ENCODE data around the gene PTPRN2. TPM values are rescaled to one million over a fixed set of nuclear protein-coding genes. Genes with fewer than 3 reads are reported as not detected.

The PTPRN2 gene
- total and polyA plus RNA-seq, 9 of the 15 experiments (the other 6 are each of a cell fraction or from before 2014, with no cell fraction given): not detected

GRCh38 chr7:158062661-158063060 lies 525.0 kb downstream of the PTPRN2 start:
- WGBS (ENCODE audit: insufficient coverage, low coverage, missing lambda C conversion rate): 2% methylated on average over 20 of the region's 20 CpGs
- no peak overlapping the region for H2AFZ ChIP-seq (ENCODE audit: low read depth, low read length)
- POLR2A ChIA-PET: no interaction called here
- TF ChIP-seq ZNF431 (CRISPR knock-in tag; IDR thresholded peaks at IDR 0.05) (no peak), ZNF830 (CRISPR knock-in tag; IDR thresholded peaks at IDR 0.05) (no peak), ZNF354B (CRISPR knock-in tag; IDR thresholded peaks at IDR 0.05) (no peak), PTRF (tag; IDR thresholded peaks at IDR 0.05) (no peak), THRAP3 (IDR thresholded peaks at IDR 0.05; ENCODE audit: borderline replicate concordance) (no peak), CTCF (IDR thresholded peaks at IDR 0.05 in 2 of 3, conservative IDR thresholded peaks at IDR 0.05 in 1 of 3; ENCODE audit: insufficient read depth in 2 of 3, low read depth in 1 of 3, low read length in 3 of 3) (no peak), GTF3C2 (IDR thresholded peaks at IDR 0.05; ENCODE audit: borderline replicate concordance, extremely low read depth, insufficient read length) (no peak)
- no peak overlapping the region for H3K4me2 ChIP-seq (ENCODE audit: insufficient read depth, low read length)
- no peaks in the 10 kb centered on the region for H4K20me1 ChIP-seq (replicated peaks; ENCODE audit: control insufficient read depth, insufficient read depth, low read length)
- FAIRE-seq (no peak), DNase-seq (ENCODE audit: extremely low read depth in 1 of 4, low spot score in 3 of 4) (no peak), ATAC-seq (no peak)
- H3K9me1 ChIP-seq (ENCODE audit: control insufficient read depth, insufficient read depth, low read length): no peaks in the 10 kb centered on the region
- H3K4me3 ChIP-seq: no peak overlapping the region
- peaks cover 11 to 24% of the 10 kb centered on the region in 2 experiments; a peak in 3 of 5 replicates for H3K27me3 ChIP-seq (ENCODE audit: control insufficient read depth in 2 of 2, insufficient read depth in 2 of 2, low read length in 2 of 2)
- no peaks in the 10 kb centered on the region for H3K36me3 ChIP-seq (ENCODE audit: control insufficient read depth, insufficient read depth, low read length)
- H3K9ac ChIP-seq (ENCODE audit: insufficient read depth in 1 of 2, low read depth in 2 of 2, low read length in 2 of 2): no peak overlapping the region
- 0 out of 2 replicates have a peak, but pooled peaks cover 3% of the 10 kb centered on the region for H3K9me3 ChIP-seq (replicated peaks; ENCODE audit: control insufficient read depth, insufficient read depth, low read depth, low read length)
- intact Hi-C loops (cut with micrococcal nuclease) (no loop called here), in situ Hi-C loops (cut with MboI) (no loop called here)
- no peaks in the 10 kb centered on the region for H3K4me1 ChIP-seq (replicated peaks in 1 of 2; ENCODE audit: control insufficient read depth in 2 of 2, insufficient read depth in 2 of 2, low read length in 2 of 2)
- H3K27ac ChIP-seq (ENCODE audit: extremely low read depth, low read depth, low read length): no peak overlapping the region
- CTCF ChIA-PET (ENCODE audit: low intra/inter-chr PET ratio): no interaction called here
- no TSS peak for BruUV-seq (replicated peaks)
- no peaks in the 10 kb centered on the region for H3K79me2 ChIP-seq (ENCODE audit: control insufficient read depth, insufficient read depth, low read length)
